ENCODE data around the gene CCDC198. TPM values are rescaled to one million over a fixed set of nuclear protein-coding genes. Genes with fewer than 3 reads are reported as not detected.

The CCDC198 gene
- total and polyA plus RNA-seq, 8 donors: 17.1 to 130 (median 26.3) TPM

DNA sequence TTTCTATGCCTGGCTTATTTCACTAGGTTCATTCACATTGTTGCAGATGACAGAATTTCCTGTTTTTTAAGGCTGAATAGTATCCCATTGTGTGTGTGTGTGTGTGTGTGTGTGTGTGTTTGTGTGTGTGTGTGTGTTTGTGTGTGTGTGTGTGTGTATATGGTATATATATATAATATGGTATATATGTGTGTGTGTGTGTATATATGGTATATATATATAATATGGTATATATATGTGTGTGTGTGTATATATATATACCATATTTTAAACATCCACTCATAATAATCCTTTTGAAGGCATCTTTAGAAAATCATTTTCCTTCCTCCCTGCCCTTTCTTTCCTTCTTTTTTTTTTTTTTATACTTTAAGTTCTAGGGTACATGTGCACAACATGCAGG, 5.0 kb upstream of the CCDC198 start:
- no peak overlapping the region for H3K27ac ChIP-seq
- FAIRE-seq: peak; percentile 98
- H3K36me3 ChIP-seq: no peaks in the 10 kb centered on the region
- H3K4me1 ChIP-seq: peaks cover 0 to 10% (median 6%) of the 10 kb centered on the region in 3 donors
- TF ChIP-seq, protein P1, sequence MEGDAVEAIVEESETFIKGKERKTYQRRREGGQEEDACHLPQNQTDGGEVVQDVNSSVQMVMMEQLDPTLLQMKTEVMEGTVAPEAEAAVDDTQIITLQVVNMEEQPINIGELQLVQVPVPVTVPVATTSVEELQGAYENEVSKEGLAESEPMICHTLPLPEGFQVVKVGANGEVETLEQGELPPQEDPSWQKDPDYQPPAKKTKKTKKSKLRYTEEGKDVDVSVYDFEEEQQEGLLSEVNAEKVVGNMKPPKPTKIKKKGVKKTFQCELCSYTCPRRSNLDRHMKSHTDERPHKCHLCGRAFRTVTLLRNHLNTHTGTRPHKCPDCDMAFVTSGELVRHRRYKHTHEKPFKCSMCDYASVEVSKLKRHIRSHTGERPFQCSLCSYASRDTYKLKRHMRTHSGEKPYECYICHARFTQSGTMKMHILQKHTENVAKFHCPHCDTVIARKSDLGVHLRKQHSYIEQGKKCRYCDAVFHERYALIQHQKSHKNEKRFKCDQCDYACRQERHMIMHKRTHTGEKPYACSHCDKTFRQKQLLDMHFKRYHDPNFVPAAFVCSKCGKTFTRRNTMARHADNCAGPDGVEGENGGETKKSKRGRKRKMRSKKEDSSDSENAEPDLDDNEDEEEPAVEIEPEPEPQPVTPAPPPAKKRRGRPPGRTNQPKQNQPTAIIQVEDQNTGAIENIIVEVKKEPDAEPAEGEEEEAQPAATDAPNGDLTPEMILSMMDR (IDR thresholded peaks at IDR 0.05): no peak
- no peak overlapping the region for H3K4me3 ChIP-seq
- no peak for DNase-seq
- no peak for ATAC-seq
- H3K9me3 ChIP-seq: no peaks in the 10 kb centered on the region
- intact Hi-C loops (cut with DNase I): no loop called here
- no peaks in the 10 kb centered on the region for H3K27me3 ChIP-seq

DNA sequence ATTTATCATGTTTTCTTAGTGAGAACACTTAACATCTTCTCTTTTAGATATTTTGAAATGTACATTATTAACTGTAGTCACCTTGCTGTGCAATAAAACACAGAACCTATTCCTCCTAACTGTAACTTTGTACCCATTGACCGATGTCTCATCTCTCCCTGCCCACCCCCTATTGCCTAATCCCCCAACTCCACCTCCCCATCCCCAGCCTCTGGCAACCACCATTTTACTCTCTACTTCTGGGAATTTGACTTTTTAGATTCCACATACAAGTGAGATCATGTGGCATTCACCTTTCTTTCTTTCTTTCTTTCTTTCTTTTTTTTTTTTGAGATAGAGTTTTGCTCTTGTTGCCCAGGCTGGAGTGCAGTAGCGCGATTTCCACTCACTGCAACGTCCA, 4.4 kb upstream of the CCDC198 start:
- Histone ChIP-seq H3K4me1 (peaks cover 0 to 12% (median 10%) of the 10 kb centered on the region in 3 donors), H3K27ac (no peak overlapping the region), H3K9me3 (no peaks in the 10 kb centered on the region), H3K36me3 (no peaks in the 10 kb centered on the region), H3K4me3 (no peak overlapping the region), H3K27me3 (no peaks in the 10 kb centered on the region)
- 90 to 96% methylated on average over 4 of the region's 4 CpGs for WGBS, 2 donors
- TF ChIP-seq, protein P1 (IDR thresholded peaks at IDR 0.05): no peak
- no peak for FAIRE-seq
- intact Hi-C loops (cut with DNase I): no loop called here
- no peak for DNase-seq
- no peak for ATAC-seq

DNA sequence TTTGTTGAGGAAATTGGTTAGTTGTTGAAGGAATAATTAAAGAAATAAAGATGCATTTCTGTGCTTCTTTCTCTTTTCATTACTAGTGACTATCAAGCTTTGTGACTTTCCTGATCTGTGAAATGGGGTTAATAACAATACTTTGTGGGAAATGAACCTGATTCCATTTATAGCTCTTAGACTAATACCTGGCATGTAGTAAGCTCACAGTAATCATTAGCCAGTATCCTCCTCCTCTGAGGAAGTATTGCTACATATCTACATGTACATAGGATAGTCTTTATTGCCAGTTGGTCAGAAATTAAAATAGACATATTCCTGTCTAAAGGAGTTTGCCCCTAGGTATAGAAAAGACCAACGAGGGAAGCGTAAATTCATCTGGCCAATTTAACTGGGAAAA, 1.8 kb upstream of the CCDC198 start:
- H3K4me3 ChIP-seq: no peak overlapping the region
- FAIRE-seq: no peak
- no peaks in the 10 kb centered on the region for H3K27me3 ChIP-seq
- WGBS, 2 donors: 61 to 62% methylated on average over 2 of the region's 2 CpGs
- no peaks in the 10 kb centered on the region for H3K9me3 ChIP-seq
- DNase-seq: no peak
- H3K36me3 ChIP-seq: no peaks in the 10 kb centered on the region
- intact Hi-C loops (cut with DNase I): no loop called here
- no peak for ATAC-seq
- H3K27ac ChIP-seq: no peak overlapping the region
- TF ChIP-seq, protein P1 (IDR thresholded peaks at IDR 0.05): no peak
- peaks cover 0 to 13% (median 10%) of the 10 kb centered on the region in 3 donors for H3K4me1 ChIP-seq

DNA sequence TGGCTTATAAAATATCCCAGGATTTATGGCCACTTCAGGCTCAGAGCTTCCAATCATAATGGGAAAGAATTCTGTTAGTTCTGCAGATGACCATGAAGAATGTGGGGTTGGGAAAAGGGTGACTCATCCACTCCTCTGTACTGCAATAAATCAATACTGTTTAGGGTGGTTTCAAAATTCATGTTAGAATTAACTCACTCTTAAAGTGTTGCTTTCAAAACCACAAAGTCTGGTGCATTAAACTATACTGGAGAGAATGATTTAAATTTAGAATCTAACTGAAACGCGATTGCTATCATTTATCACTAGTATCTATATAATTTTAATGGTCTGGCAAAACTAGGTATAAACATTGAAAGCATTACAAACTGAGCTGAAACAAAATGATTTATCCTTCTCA, 798 bp downstream of the CCDC198 start:
- no peak for FAIRE-seq
- intact Hi-C loops (cut with DNase I): no loop called here
- DNase-seq: no peak
- no peaks in the 10 kb centered on the region for H3K36me3 ChIP-seq
- no peaks in the 10 kb centered on the region for H3K9me3 ChIP-seq
- peaks cover 0 to 13% (median 10%) of the 10 kb centered on the region in 3 donors for H3K4me1 ChIP-seq
- H3K27ac ChIP-seq: peak overlapping the region; percentile 47 to 75 (median 60)
- 28 to 33% methylated on average over 2 of the region's 2 CpGs for WGBS, 2 donors
- peak overlapping the region; percentile 1 to 37 (median 24) for H3K4me3 ChIP-seq
- TF ChIP-seq, protein P1 (IDR thresholded peaks at IDR 0.05): no peak
- no peaks in the 10 kb centered on the region for H3K27me3 ChIP-seq
- peak; percentile 65 to 81 (median 77) for ATAC-seq

DNA sequence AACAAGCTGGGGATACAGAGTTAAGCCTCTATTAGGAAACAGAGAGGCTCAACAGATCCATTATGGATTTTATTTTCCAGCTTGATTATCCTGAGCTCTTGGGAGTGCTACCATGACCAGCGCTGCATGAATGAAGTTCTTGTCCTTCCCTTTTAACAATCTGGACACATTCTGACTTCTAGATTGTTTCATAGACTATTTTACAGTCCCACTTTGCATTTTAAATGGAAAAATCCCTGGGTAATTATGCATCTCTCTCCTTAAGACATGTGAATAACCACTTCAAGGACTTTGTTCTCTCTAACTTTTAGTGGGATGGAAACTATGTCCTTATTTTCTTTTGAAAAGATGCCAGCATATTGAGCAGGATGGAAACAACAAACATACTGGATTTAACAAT, 2.0 kb downstream of the CCDC198 start:
- ATAC-seq: no peak
- WGBS, 2 donors: 56% methylated on average over 1 of the region's 1 CpG
- TF ChIP-seq, protein P1 (IDR thresholded peaks at IDR 0.05): no peak
- peak overlapping the region in 2 of 4 donors; percentile 35 to 70 for H3K27ac ChIP-seq
- no peaks in the 10 kb centered on the region for H3K9me3 ChIP-seq
- FAIRE-seq: no peak
- no peaks in the 10 kb centered on the region for H3K36me3 ChIP-seq
- intact Hi-C loops (cut with DNase I): no loop called here
- DNase-seq: no peak
- no peaks in the 10 kb centered on the region for H3K27me3 ChIP-seq
- H3K4me1 ChIP-seq: peaks cover 0 to 16% (median 10%) of the 10 kb centered on the region in 3 donors
- peak overlapping the region in 2 of 4 donors; percentile 24 to 37 for H3K4me3 ChIP-seq
